ENCODE data around the gene LRRC9. TPM values are rescaled to one million over a fixed set of nuclear protein-coding genes. Genes with fewer than 3 reads are reported as not detected.
"Not testable (repeated sequence)": the region's sequence is repeated elsewhere in the genome, so short reads cannot be mapped to it uniquely, and the experiment has no call there.

The LRRC9 gene
- total and polyA plus RNA-seq, 8 donors, result 0.09 to 0.31 (median 0.19) TPM; not detected in 5

DNA sequence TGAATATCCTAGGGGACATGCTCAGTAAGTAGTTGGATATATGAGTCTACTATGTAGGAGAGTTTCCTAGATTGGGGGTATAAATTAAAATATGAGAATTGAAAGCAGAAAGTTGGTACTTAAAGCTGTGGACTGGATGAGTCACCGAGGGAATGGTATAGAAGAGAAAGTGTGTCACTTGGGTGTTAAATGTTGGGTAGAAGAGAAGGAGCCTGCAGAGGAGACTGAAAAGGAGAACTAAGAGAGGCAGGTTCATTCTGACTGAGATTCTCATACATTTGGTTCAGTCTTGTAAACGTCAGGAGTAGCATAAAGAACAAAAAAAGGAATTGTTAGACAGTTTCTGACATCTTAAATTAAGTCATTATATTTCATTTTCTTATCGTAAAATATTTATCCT is 19.9 kb downstream of the LRRC9 start:
- TF ChIP-seq, protein P1, sequence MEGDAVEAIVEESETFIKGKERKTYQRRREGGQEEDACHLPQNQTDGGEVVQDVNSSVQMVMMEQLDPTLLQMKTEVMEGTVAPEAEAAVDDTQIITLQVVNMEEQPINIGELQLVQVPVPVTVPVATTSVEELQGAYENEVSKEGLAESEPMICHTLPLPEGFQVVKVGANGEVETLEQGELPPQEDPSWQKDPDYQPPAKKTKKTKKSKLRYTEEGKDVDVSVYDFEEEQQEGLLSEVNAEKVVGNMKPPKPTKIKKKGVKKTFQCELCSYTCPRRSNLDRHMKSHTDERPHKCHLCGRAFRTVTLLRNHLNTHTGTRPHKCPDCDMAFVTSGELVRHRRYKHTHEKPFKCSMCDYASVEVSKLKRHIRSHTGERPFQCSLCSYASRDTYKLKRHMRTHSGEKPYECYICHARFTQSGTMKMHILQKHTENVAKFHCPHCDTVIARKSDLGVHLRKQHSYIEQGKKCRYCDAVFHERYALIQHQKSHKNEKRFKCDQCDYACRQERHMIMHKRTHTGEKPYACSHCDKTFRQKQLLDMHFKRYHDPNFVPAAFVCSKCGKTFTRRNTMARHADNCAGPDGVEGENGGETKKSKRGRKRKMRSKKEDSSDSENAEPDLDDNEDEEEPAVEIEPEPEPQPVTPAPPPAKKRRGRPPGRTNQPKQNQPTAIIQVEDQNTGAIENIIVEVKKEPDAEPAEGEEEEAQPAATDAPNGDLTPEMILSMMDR (IDR thresholded peaks at IDR 0.05), result no peak
- Histone ChIP-seq H3K36me3 (no peaks in the 10 kb centered on the region), H3K4me1 (no peaks in the 10 kb centered on the region), H3K4me3 (no peak overlapping the region), H3K27me3 (no peaks in the 10 kb centered on the region), H3K27ac (no peak overlapping the region), H3K9me3 (no peaks in the 10 kb centered on the region)
- FAIRE-seq (no peak), ATAC-seq (no peak), DNase-seq (no peak)
- intact Hi-C loops (cut with DNase I), result no loop called here
- WGBS, 2 donors, result 58 to 67% methylated on average over 3 of the region's 3 CpGs

DNA sequence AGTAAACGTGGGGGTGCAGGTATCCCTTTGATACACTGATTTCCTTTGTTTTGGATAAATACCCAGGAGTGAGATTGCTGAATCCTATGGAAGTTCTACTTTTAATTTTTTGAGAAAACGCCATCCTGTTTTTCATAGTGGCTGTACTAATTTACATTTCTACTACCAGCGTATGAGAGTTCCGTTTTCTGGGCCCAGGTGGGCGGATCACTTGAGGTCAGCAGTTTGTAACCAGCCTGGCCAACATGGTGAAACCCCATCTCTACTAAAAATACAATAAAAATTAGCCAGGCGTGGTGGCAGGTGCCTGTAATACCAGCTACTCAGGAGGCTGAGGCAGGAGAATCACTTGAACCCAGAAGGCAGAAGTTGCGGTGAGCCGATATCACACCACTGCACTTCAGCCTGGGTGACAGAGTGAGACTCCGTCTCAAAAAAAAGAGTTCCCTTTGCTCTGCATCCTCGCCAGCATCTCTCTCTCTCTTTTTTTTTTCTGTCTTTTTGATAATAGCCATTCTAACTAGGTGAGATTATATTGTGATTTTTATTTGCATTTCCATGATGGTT is 22.4 kb downstream of the LRRC9 start:
- H3K4me3 ChIP-seq; H3K4me1 ChIP-seq; H3K36me3 ChIP-seq; H3K27me3 ChIP-seq; H3K9me3 ChIP-seq; intact Hi-C loops (cut with DNase I); DNase-seq; ATAC-seq; H3K27ac ChIP-seq; FAIRE-seq: not testable (repeated sequence)
- 80 to 87% methylated on average over 10 of the region's 10 CpGs for WGBS, 2 donors

DNA sequence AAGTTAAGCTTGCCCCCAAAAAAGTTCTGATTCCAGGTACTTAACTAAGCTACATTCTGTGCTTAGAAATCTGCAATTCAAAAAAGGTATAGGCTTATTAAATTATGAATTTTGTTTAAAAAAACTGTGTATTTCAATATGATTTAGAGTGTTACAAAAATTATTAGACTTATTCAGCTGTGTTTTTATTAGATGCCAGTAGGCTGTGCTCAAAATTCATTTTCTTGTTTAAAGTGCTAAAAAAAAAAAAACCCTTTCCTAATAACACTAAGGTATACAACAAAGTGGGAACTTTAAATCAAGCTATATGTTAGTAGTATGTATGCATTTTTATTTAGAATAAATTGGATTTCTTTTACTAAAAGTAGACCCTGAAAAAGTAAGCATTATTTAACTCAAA is 25.0 kb downstream of the LRRC9 start:
- no peak for FAIRE-seq
- Histone ChIP-seq H3K4me1 (no peaks in the 10 kb centered on the region), H3K27me3 (no peaks in the 10 kb centered on the region), H3K9me3 (no peaks in the 10 kb centered on the region), H3K4me3 (no peak overlapping the region), H3K27ac (no peak overlapping the region), H3K36me3 (no peaks in the 10 kb centered on the region)
- ATAC-seq, result no peak
- DNase-seq, result no peak
- intact Hi-C loops (cut with DNase I), result no loop called here
- TF ChIP-seq, protein P1 (IDR thresholded peaks at IDR 0.05), result no peak

DNA sequence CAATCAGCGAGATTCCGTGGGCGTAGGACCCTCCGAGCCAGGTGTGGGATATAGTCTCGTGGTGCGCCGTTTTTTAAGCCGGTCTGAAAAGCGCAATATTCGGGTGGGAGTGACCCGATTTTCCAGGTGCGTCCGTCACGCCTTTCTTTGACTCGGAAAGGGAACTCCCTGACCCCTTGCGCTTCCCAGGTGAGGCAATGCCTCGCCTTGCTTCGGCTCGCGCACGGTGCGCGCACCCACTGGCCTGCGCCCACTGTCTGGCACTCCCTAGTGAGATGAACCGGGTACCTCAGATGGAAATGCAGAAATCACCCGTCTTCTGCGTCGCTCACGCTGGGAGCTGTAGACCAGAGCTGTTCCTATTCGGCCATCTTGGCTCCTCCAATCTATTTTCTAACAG is 32.2 kb downstream of the LRRC9 start:
- ATAC-seq; DNase-seq; H3K9me3 ChIP-seq; H3K27ac ChIP-seq; FAIRE-seq; H3K27me3 ChIP-seq; H3K4me3 ChIP-seq; H3K36me3 ChIP-seq; intact Hi-C loops (cut with DNase I); H3K4me1 ChIP-seq: not testable (repeated sequence)
- 83 to 89% methylated on average over 9 to 23 of the region's 30 CpGs for WGBS, 2 donors

DNA sequence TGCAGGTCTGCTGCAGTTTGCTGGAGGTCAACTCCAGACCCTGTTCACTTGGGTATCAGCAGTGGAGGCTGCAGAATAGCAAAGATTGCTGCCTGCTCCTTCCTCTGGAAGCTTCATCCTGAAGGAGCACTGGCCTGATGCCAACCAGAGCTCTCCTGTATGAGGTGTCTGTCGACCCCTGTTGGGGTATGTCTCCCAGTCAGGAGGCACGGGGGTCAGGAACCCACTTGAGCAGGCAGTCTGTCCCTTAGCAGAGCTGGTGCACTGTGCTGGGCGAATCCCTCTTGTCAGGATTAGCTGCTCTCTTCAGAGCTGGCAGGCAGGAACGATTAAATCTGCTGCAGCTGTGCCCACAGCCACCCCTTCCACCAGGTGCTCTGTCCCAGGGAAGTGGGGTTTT is 37.9 kb downstream of the LRRC9 start:
- ATAC-seq; intact Hi-C loops (cut with DNase I); H3K27me3 ChIP-seq; H3K4me1 ChIP-seq; H3K9me3 ChIP-seq; H3K36me3 ChIP-seq; H3K4me3 ChIP-seq; FAIRE-seq; H3K27ac ChIP-seq: not testable (repeated sequence)
- 74 to 77% methylated on average over 4 of the region's 4 CpGs for WGBS, 2 donors
- DNase-seq, result peak in 2 of 6 donors; percentile 22 to 44

DNA sequence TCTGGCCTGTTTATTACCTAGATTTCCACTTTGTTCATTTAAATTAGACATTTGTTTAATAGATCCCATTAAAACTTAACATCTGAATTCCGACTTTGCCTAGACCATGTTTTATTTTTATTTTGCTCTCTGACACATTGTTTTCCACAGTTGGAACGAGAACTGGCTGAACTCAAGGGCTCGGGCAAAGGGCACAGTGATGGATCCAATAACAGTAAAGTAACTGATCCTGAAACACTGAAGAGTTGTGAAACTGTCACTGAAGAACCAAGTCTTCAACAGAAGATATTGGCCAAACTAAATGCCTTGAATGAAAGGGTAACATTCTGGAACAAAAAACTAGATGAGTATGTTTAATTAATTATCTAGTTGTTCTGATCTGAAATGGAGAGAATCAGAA is 39.7 kb downstream of the LRRC9 start:
- Histone ChIP-seq H3K9me3 (no peaks in the 10 kb centered on the region), H3K4me3 (no peak overlapping the region), H3K36me3 (no peaks in the 10 kb centered on the region), H3K4me1 (no peaks in the 10 kb centered on the region), H3K27me3 (no peaks in the 10 kb centered on the region), H3K27ac (no peak overlapping the region)
- TF ChIP-seq, protein P1 (IDR thresholded peaks at IDR 0.05), result no peak
- DNase-seq (no peak), FAIRE-seq (no peak), ATAC-seq (no peak)
- intact Hi-C loops (cut with DNase I), result loop anchor here (10.0 kb wide), 3 partner anchors 205 to 235 kb away; partner anchors contain the start of gene DHRS7 (in 1 of the 3)
- WGBS, 2 donors, result 73 to 88% methylated on average over 3 of the region's 3 CpGs

All from pancreas (tissue), 10 donors.